C4-2B (cell line): ENCODE data around the gene GNAZ.

ENCODE experiments used
- CTCF ChIP-seq: fragments of 450-650 bp; conservative IDR thresholded peaks from 2 replicates; pipeline ENCODE4 v1.5.1; 2017; ENCODE audit warnings: mild to moderate bottlenecking
- ZFX ChIP-seq: fragments of 450-650 bp; IDR thresholded peaks from 2 replicates; pipeline ENCODE4 v1.6.1; 2017

- TF ChIP-seq CTCF (no peak), ZFX (no peak)
Measured at GRCh38 chr22:23086787-23087186, 16.5 kb downstream of the GNAZ start.
